Stimulated activated CD4-positive, alpha-beta T cell treated with anti-CD3 and anti-CD28 coated beads, Interleukin-12 subunit alpha, Interleukin-12 subunit beta, amount 100 ng/mL, for 4 hours (primary cell): Measurements from ENCODE around the gene FAAP24.
"Not testable (repeated sequence)": the region's sequence is repeated elsewhere in the genome, so short reads cannot be mapped to it uniquely, and the experiment has no call there.

ENCODE experiments used
- DNase-seq: peaks from one replicate; pipeline ENCODE4 v3.0.0-alpha.2; 2020

The FAAP24 gene

GRCh38 chr19:32971715-32972540 lies at the start of gene FAAP24, which contains the start of gene CEP89:
Gene FAAP24 (plus strand): TSS chr19:32972242. CDS start chr19:32973197, 955 bp downstream.
Gene CEP89 (minus strand): TSS chr19:32971958. CDS start chr19:32971874, 84 bp downstream.
- peak; percentile 93 for DNase-seq

GRCh38 chr19:32924200-32924599 lies 47.8 kb upstream of the FAAP24 start:
- DNase-seq = no peak

- no peak for DNase-seq
These were observed 43.2 kb upstream of the FAAP24 start for GRCh38 chr19:32928806-32929205.

- no peak for DNase-seq
These were observed 41.5 kb upstream of the FAAP24 start for GRCh38 chr19:32930567-32930966.

GRCh38 chr19:32933571-32933970 lies 38.5 kb upstream of the FAAP24 start:
- no peak for DNase-seq

- no peak for DNase-seq
These were observed 36.4 kb upstream of the FAAP24 start for GRCh38 chr19:32935629-32936028.

- DNase-seq = no peak
These were observed 36.0 kb upstream of the FAAP24 start for GRCh38 chr19:32936065-32936464.

- DNase-seq = not testable (repeated sequence)
These were observed 30.8 kb upstream of the FAAP24 start for GRCh38 chr19:32941273-32941672.

GRCh38 chr19:32945260-32945659 lies 26.8 kb upstream of the FAAP24 start:
- DNase-seq = no peak

GRCh38 chr19:32966750-32967149 lies 5.3 kb upstream of the FAAP24 start:
- no peak for DNase-seq

GRCh38 chr19:32969549-32969948 lies 2.5 kb upstream of the FAAP24 start:
- DNase-seq = no peak

- no peak for DNase-seq
These were observed 938 bp upstream of the FAAP24 start for GRCh38 chr19:32971012-32971595.

- peak; percentile 65 for DNase-seq
These were observed 4.3 kb downstream of the FAAP24 start for GRCh38 chr19:32976223-32976805.

- DNase-seq = no peak
These were observed 5.2 kb downstream of the FAAP24 start for GRCh38 chr19:32977280-32977679.

GRCh38 chr19:32977813-32978212 lies 5.8 kb downstream of the FAAP24 start:
- not testable (repeated sequence) for DNase-seq

- not testable (repeated sequence) for DNase-seq
These were observed 7.8 kb downstream of the FAAP24 start for GRCh38 chr19:32979807-32980206.

- not testable (repeated sequence) for DNase-seq
These were observed 10.4 kb downstream of the FAAP24 start for GRCh38 chr19:32982488-32982887.

- not testable (repeated sequence) for DNase-seq
These were observed 16.2 kb downstream of the FAAP24 start for GRCh38 chr19:32988254-32988653.

GRCh38 chr19:32988724-32989123 lies 16.7 kb downstream of the FAAP24 start:
- DNase-seq = no peak

GRCh38 chr19:32995966-32996365 lies 23.9 kb downstream of the FAAP24 start:
- DNase-seq = not testable (repeated sequence)

- DNase-seq = not testable (repeated sequence)
These were observed 25.0 kb downstream of the FAAP24 start for GRCh38 chr19:32997061-32997464.

- no peak for DNase-seq
These were observed 25.8 kb downstream of the FAAP24 start for GRCh38 chr19:32997716-32998355.

GRCh38 chr19:32998722-32999121 lies 26.7 kb downstream of the FAAP24 start:
- no peak for DNase-seq
